Upper lobe of left lung (tissue), 4 donors: ENCODE data around the gene MISP3.

Source experiments
- EP300 ChIP-seq, 4 donors: sonication (generic); formaldehyde crosslinking; IDR thresholded peaks; one replicate each; pipeline ENCODE4 v1.5.1; 2017; ENCODE audit warnings: antibody characterized with exemption in 4 of 4, control low read depth in 2 of 4
- POLR2A ChIP-seq, 4 donors: fragments of 450-650 bp; IDR thresholded peaks; one replicate each; pipeline ENCODE4 v1.5.1; 2016 to 2017; ENCODE audit warnings: antibody characterized with exemption in 4 of 4, mild to moderate bottlenecking in 2 of 4
- POLR2AphosphoS5 ChIP-seq, 2 donors: sonication (generic); formaldehyde crosslinking; IDR thresholded peaks; one replicate each; pipeline ENCODE4 v1.5.1; 2017; ENCODE audit warnings: antibody characterized with exemption in 2 of 2
- TF ChIP-seq, protein P1 (sequence below), 6 experiments: fragments of 450-650 bp in 4 of 6; fragments of 200-600 bp in 2 of 6; sonication (generic) in 2 of 6; IDR thresholded peaks; one replicate each; pipeline ENCODE4 v1.5.1; 2016 to 2019; ENCODE audit warnings: antibody characterized with exemption in 6 of 6

DNA sequence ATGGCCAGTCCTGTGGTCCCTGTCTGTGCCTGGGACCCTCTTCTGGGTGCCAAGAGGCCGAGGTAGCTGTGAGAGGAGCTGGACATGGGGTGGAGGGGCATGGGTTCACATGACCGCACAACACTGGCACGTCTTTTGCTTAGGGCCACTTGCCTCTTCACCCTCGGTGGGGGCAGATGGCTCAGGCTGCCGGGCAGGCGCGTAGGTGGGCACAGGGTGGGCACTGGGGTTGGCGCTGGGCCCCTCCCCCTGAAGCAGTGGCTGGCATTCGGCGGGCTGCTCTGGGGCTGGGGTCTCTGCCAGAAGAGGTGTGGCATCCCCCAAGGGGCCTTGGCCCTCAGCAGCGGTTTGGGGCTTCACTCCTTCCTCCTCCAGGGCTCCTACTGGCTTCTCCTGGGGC lies 19.1 kb upstream of the MISP3 start:
- TF ChIP-seq POLR2A (IDR thresholded peaks at IDR 0.05) (peak in 1 of 4 donors; percentile 12), POLR2AphosphoS5 (IDR thresholded peaks at IDR 0.05) (no peak), EP300 (IDR thresholded peaks at IDR 0.05) (no peak)
- TF ChIP-seq, protein P1, sequence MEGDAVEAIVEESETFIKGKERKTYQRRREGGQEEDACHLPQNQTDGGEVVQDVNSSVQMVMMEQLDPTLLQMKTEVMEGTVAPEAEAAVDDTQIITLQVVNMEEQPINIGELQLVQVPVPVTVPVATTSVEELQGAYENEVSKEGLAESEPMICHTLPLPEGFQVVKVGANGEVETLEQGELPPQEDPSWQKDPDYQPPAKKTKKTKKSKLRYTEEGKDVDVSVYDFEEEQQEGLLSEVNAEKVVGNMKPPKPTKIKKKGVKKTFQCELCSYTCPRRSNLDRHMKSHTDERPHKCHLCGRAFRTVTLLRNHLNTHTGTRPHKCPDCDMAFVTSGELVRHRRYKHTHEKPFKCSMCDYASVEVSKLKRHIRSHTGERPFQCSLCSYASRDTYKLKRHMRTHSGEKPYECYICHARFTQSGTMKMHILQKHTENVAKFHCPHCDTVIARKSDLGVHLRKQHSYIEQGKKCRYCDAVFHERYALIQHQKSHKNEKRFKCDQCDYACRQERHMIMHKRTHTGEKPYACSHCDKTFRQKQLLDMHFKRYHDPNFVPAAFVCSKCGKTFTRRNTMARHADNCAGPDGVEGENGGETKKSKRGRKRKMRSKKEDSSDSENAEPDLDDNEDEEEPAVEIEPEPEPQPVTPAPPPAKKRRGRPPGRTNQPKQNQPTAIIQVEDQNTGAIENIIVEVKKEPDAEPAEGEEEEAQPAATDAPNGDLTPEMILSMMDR (IDR thresholded peaks at IDR 0.05), result no peak
